HG03095 (cell line): Measurements from ENCODE around the gene GJB4.

ENCODE experiments used
- ATAC-seq: cut with Tn5 transposase; IDR thresholded peaks from one replicate; pipeline ENCODE4 v1.9.1; 2021; ENCODE audit warnings: moderate library complexity; ENCODE audit not compliant: unreplicated experiment

Gene GJB4

DNA sequence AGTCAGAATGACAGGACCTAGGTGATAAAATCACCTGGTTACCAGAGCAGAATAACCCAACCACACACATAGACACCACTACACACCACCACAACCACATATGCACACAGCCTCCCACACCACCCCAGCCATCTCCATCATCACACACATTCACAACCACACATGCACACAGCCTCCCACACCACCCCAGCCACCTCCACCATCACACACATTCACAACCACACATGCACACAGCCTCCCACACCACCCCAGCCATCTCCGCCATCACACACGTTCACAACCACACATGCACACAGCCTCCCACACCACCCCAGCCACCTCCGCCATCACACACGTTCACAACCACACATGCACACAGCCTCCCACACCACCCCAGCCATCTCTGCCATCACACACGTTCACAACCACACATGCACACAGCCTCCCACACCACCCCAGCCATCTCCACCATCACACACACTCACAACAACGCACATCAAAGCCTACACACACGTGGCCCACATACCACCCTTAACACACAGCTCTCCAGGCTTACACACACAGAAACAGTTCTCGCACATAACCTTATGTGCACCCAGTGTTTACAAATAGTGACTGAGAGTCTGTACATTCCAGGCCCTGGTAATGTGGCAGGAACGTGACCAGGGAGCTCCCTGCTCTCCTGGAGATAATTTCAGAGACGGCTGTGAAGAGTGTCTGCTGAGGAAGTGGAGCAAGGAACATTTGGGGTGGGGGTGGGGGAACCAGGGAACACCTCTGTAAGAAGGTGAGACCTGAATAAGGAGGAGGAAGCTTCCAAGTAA, 18.2 kb downstream of the GJB4 start:
- ATAC-seq: no peak

DNA sequence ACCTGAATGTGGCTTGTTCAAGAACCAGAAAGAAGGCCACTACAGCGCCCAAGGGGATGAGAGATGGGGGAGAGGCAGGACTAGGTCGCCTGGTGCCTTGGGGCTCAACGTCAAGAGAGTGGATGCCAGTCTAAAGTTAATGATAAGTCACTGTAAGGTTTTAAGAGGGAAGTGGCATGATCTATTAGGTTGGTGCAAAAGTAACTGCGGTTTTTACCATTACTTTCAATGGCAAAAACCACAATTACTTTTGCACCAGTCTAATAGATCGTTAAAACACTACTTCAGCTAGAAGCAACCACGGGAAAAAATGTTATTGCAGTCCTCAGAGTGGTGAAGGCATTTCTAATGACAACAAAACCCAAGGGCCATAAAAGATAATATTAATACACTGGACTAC, 18.8 kb downstream of the GJB4 start:
- no peak for ATAC-seq

DNA sequence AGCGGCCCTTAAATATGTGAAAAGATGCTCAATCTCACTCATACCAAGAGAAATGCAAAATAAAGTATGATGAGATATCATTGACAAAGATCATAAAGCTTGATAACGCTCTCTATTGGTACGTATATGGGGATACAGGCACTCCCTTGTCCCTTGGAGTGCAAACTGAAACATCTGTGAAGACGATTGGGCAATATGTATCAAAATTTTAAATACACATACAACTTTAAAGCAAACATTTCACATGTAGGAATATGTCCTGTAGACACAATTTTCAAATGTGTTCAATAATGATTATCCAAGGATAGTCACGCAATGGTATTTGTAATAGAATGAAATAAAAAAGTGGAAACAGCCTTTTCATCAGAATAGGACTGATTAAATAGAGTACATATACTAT, 19.5 kb downstream of the GJB4 start:
- no peak for ATAC-seq

DNA sequence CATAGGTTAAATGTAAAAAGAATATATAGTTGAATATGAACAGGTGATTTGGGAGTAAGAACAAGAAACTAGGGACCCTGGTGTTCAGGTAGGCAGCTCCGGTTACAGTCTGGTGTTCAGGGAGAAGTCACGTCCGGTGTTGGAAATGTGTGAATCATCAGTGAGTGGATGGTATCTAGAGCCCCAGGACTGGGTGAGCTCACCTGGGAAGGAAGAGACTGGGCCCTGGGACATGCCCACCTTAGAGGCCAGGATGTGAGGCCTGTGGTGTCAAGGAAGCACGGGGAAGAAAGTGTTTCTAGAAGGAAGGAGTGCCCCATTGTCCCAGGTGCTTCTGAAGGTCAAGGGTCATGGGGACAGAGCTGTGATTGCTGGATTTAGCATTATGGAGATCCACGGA, 20.0 kb downstream of the GJB4 start:
- ATAC-seq: no peak

DNA sequence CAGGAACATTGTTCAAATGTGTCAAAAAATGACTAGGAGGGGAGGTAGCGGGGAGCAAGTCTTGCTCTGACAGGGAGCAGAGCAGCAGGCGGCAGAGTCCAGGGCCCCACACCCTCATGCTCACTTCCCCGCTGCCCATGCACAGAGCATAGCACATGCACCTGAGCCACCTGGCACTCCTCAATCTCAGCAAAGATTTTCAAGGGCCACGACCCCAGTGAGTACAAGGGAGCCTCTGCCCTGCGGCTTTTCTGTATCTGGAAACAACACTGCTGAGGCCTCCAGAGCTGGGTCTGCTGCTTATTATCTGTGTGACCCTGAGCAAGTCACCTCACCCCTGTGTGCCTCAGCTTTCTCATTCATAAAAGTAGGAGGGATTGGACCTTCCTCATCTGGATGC, 20.4 kb downstream of the GJB4 start:
- ATAC-seq: no peak

DNA sequence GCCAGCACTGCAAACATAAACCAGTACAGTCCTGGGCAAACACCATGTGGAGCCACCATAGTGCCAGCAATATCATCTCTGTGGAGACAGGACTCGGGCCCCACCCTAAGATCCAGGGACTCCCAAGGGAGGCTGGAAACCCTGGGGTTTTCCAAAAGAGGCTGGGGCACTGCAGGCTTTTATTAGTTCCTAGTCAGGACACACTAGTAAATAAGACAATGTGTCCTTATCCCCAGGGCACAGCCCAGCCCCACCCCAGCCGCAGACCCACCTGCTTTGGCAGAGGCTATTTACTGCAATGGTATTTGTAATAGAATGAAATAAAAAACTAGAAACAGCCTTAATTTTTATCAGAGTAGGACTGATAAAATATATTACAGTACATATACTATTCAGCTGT, 21.0 kb downstream of the GJB4 start:
- ATAC-seq: no peak

DNA sequence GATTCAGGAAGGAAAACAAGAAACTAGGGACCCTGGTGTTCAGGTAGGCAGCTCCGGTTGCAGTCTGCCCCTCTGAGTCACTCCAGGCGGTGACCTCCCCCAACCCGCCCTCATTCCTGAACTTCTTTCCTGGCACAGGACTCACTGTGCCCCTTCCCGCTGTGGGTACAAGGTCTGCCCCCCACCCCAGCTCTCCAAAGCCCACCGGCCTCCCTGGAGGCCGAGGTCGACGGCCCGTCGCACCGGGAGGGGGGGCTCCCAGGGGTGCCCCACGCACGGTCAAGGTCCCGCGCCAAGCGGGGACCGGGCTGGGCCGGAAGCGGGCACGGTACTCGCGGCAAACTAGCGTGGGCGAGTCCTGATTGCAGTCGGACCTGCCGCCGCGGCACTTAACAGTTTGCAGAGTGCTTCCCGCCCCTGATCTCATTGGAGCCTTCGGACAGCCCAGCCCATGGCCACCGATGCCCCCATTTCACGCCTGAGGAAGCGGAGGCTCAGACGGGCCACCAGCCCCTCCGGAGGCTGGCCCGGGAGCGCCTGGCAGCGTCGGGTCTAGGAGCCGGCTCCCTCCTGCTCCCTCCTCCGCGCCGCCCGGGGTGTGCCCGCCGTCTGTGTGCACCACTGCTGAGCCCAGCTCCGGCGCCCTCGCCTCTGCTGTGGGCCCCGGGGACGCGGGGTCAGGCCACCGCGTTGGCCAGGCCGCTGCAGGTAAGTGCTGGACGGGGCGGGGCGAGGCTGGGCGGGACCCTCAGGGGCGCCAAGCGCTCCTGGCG, 21.7 kb downstream of the GJB4 start, which contains the start of gene GJB3:
TSS of gene GJB3 (plus strand) at position 144 of the 773 bp plus-strand sequence. CDS start 3,549 bp downstream, outside the sequence.
- no peak for ATAC-seq

DNA sequence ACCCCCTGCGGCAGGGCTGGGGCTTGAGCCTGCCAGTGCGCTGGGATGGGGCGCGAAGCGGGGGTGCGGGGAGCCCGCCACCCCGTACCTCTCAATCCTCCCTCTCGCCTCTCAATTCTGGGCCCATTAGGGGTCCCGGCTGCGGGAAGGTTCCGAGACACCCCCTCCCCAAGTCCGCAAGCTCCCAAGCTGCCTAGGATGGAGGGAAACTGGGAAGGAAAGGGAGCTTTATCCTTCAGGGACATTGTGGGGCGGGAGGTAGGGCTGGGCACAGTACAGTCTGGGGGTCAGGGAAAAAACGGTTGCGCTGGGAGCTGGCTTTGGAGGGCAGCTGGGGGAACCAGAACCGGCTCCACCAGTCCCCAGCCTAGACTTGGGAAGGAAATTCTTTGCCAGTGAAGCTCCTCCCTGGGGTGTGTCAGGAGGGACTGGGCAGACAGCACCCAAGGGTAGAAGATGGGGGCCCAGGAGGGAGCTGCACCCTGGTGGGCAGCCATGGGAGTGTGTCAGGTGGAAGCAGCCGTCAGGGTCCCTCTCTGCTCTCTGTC, 22.4 kb downstream of the GJB4 start:
- no peak for ATAC-seq

DNA sequence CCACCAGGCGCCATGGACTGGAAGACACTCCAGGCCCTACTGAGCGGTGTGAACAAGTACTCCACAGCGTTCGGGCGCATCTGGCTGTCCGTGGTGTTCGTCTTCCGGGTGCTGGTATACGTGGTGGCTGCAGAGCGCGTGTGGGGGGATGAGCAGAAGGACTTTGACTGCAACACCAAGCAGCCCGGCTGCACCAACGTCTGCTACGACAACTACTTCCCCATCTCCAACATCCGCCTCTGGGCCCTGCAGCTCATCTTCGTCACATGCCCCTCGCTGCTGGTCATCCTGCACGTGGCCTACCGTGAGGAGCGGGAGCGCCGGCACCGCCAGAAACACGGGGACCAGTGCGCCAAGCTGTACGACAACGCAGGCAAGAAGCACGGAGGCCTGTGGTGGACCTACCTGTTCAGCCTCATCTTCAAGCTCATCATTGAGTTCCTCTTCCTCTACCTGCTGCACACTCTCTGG, 25.2 kb downstream of the GJB4 start:
- no peak for ATAC-seq

DNA sequence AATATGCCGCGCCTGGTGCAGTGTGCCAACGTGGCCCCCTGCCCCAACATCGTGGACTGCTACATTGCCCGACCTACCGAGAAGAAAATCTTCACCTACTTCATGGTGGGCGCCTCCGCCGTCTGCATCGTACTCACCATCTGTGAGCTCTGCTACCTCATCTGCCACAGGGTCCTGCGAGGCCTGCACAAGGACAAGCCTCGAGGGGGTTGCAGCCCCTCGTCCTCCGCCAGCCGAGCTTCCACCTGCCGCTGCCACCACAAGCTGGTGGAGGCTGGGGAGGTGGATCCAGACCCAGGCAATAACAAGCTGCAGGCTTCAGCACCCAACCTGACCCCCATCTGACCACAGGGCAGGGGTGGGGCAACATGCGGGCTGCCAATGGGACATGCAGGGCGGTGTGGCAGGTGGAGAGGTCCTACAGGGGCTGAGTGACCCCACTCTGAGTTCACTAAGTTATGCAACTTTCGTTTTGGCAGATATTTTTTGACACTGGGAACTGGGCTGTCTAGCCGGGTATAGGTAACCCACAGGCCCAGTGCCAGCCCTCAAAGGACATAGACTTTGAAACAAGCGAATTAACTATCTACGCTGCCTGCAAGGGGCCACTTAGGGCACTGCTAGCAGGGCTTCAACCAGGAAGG, 25.8 kb downstream of the GJB4 start:
- ATAC-seq: no peak

DNA sequence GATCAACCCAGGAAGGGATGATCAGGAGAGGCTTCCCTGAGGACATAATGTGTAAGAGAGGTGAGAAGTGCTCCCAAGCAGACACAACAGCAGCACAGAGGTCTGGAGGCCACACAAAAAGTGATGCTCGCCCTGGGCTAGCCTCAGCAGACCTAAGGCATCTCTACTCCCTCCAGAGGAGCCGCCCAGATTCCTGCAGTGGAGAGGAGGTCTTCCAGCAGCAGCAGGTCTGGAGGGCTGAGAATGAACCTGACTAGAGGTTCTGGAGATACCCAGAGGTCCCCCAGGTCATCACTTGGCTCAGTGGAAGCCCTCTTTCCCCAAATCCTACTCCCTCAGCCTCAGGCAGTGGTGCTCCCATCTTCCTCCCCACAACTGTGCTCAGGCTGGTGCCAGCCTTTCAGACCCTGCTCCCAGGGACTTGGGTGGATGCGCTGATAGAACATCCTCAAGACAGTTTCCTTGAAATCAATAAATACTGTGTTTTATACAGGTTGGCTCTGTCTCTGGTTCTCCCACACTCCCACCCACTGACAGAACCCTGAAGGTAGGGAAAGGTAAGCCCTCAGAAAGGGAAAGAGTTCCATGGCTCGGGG, 26.4 kb downstream of the GJB4 start:
- no peak for ATAC-seq

DNA sequence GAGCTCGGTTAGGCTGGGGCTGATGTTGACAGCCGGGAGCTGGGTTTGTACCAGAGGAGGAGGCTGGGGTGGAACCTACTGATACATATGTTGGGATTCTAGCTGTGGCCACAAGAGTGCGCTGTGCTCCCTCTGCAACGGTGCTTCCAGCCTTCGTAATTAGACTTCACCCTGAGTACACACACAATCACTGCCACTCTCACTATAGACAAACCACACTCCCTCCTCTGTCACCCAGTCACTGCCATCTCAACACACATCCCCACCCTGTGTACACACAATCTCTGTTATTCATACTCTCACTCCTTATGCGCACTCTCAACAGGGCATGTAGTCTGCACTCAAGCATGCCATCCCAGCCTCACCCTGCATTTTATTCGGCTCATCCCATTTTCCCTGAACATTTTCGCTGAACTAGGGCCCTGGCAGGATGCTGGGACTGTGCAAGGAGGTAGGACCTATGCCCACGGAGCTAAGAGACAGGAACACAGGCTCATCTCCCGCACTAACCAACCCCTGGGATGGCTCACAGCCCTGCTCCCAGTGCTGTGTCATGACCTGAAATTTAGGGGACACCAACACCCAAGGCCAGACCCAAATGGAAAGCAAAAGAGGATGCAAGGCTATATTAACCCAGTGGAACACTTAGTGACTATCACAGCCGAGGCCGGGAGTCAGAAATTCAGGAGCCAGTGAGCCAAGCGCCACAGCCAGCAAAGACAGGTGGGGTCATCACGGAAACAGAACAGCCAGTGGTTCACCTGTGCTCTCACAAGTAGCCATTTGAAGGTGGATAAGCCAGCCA, 27.2 kb downstream of the GJB4 start:
- ATAC-seq: no peak

DNA sequence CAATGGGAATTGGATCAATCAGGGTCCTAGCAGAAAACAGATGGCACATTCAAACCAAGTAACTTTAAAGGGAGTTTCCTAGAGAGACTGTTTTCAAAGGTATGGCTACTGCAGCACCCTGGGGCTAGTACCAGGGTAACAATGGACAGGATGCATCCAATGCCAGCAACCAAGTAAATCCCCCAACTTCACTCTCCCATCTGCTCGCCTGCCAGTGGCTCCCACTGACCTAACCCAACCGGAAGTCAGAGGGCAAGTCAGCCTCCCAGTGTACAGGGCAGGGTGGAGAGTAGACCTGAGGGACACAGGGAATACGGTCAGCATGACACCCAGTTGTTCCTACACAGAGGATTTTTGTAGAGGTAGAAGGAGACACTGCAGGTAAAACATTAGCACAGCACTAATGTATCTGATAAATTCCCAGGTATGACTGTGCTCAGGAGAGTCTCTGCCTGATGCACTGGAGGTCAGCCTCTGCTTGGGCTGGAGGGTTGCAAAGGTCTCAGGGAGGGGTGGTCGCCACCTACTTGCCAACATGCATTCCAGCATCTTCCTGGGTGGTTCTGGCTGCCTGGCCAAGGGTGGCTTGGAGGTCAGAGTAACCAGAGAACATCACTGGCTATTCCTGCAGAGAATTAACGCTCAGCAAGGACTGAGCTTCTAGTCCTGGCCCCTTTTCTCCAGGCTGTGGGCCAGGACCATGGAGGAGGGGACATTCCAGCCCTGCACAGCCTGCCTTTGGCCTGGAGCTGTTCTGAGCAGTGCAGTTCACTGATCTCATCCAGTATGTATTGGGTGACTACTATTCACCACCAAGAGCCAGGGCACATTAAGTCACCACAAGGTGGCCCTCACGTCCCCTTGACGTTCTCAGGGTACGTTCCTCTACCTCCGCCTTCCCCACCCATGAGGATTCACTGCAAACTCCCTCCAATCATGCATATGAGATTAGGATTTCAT, 28.2 kb downstream of the GJB4 start:
- no peak for ATAC-seq

DNA sequence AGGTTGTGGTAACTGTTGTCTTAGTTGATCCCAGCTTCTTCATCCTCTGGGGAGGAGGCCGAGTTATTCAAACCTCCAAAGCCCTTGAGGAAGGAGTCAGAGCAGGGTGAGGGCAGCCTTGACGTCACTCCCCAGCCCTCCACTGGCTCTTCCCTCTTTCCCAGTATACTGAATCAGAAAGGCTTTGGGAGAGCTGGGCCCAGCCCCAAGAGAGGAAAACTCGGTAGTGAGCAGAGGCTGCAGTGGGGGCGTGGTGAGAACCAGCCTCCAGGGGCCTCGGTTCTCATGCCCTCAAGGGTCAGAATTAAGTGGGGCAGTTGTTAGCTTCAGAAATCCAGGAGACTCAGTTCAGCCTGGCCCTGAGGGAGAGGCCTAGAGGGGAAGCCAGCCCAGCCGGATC, 31.4 kb downstream of the GJB4 start:
- no peak for ATAC-seq

DNA sequence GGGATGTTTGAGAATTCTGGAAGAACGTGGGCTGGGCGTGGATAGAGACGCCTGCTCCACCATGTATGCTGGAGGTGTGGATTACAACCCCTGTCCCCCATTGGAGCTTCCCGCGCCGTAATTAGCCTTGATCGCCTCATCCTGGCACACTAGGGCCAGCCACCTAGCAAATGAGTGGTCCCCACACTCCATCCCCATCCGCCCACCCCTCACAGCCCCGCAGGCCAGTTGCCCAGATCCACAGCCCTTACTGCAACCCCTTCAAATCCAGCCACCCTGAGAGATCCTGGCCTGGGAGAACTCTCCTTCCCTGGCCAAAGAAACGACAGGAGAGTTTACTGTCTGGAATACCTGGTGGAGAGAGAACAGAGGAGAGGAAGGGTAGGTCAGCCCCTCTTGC, 32.9 kb downstream of the GJB4 start:
- ATAC-seq: no peak

DNA sequence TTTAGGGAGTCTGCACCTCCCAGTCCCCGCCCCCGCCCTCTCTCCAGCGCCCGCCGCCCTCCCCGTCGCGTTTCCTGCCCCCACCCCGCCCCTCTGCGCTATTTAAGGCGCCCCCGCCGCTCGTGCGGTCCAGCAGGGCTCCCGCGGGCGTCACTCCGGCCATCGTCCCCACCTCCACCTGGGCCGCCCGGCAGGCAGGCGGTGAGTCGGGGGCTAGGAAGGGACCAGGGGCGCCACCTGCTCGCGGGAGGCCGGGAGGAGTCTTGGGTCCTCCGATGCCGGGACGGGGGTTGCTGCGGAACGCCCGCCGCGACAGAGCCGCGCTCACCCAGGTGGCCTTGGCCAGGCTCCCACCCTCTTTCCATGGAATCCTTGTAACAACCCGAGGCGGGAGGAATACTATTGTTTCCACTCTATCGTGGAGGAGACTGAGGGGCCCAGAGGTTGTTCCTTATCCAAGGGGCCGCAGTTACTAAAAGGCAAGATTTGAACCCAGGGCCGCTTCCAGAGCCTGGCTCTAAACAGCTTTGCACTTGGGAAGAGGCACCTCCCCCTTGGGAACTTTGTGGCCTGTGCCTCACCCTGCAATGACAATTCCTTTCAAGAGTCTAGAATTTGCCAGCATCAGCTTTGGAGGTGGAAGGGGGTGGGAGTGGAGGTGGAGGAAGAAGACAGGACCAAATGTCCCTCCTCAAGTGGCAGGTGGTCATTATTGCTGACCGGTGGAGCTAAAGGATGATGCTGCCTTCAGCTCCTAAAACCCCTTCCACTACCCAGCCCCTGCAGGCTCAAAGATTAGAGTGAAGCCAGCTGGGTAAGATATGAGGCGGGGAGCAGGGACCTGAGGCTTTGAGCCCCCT, 33.6 kb downstream of the GJB4 start, which contains the start of gene GJA4:
TSS of gene GJA4 (plus strand) at position 132 of the 860 bp plus-strand sequence. CDS start 1,215 bp downstream, outside the sequence.
- ATAC-seq: no peak

DNA sequence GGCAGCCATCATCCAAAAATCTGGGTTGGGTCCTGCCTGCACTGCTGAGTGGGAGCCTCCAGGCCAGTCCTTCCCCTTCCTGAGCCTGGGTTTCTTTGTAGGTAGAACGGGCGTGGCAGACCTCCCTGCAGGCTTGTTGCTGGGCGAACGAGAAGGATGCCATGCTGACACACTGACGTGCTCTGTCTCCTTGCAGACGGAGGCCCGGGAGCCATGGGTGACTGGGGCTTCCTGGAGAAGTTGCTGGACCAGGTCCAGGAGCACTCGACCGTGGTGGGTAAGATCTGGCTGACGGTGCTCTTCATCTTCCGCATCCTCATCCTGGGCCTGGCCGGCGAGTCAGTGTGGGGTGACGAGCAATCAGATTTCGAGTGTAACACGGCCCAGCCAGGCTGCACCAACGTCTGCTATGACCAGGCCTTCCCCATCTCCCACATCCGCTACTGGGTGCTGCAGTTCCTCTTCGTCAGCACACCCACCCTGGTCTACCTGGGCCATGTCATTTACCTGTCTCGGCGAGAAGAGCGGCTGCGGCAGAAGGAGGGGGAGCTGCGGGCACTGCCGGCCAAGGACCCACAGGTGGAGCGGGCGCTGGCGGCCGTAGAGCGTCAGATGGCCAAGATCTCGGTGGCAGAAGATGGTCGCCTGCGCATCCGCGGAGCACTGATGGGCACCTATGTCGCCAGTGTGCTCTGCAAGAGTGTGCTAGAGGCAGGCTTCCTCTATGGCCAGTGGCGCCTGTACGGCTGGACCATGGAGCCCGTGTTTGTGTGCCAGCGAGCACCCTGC, 34.7 kb downstream of the GJB4 start:
- no peak for ATAC-seq
